GM19238 (cell line): ENCODE data around the gene OGFRL1.
"Not testable (repeated sequence)": the region's sequence is repeated elsewhere in the genome, so short reads cannot be mapped to it uniquely, and the experiment has no call there.

Source experiments
- DNase-seq: peaks from one replicate; pipeline ENCODE4 v3.0.0; 2011; ENCODE audit warnings: low spot score; ENCODE audit not compliant: insufficient read length

OGFRL1 gene

DNA sequence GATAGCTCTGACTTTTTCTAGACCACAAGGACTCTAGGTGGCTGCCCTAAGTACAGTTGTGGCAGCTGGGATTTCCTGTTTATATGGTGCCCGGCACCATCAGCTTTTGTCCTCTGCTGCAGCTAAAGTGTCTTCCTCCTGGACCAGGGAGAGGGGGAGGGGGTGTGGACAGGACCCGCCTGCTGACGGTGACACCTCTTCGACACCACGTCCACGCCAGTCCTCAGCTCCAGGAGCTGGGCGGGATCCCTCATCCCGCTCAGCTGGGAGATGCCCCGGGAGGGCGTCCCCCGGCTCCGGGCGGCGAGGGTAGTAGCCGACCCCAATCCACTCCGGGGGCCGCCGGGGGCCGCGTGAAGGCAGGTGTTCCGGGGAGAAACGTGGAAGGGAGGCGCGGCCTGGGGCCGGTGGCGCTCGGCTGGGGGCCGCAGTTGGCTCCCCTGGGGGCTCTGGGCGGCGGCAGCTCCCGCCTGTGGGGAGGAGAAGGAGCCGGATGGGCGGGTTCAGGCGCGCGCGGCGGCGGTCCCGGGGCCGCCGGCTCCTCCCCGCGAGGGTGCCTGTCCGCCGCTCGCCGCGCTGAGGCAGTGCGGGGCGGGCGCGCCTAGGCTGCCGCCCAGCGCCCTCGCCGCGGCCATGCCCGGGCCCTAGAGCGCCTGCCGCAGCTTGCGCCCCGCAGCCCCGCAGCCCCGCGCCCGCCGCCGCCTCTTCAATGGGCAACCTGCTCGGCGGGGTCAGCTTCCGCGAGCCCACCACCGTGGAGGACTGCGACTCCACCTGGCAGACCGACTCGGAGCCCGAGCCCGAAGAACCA lies at the start of gene OGFRL1:
TSS of gene OGFRL1 (plus strand) at position 584 of the 811 bp plus-strand sequence. CDS start at position 710, 126 bp downstream.
- DNase-seq, result peak; percentile 84

DNA sequence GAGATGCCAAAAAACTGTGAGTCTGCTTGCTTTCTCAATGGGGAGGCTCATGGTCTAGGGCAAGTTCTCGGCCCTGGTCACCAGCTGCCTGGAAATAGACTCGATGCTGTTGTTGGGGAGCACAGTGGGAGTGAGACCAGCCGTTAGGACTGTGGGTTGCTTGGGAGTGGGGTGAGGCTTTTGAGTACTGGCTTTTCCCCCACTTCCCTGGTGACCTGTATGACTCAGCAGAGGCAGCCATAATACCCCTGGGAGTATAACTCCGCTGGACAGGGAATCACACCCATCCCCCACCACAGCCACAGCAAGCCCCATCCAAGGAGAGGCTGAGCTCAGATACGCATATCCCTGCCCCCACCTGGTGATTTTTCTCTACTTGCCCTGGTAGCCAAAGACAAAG lies 48.9 kb upstream of the OGFRL1 start:
- DNase-seq, result no peak

DNA sequence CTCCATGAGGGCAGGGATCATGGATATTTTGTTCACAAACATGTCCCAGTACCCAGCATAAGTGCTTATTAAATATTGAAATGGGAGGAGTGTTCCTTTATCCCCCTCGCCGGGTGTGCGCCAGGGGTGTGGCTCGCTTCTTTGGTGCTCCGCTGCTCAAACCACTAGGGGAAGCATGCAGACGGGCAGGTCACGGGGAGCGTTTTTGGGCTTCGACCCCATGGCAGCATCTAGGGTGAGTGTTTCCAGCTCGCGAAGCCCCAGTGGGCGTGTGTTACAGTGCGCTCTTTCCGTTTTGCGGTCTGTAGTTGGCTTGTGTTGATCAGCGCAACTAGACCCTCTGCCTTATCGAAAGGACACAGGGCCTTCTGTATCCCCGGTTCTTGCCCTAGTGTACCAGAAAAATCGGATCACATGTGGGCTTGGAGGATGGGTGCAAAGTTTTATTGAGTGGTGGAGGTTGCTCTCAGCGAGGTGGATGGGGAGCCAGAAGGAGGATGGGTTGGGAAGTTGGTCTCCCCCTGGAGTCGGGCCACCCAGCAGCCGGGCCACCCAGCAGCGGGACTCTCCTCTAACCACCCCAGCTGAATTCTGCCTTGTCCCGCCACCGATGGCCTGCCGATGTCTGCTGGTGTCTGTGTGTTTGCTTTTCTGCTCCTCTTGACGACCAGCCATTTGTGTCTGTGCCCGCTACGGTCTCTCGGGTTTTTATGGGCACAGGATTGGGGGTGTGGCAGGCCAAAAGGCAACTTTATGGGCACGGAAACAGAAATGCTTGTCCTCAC lies 43.2 kb upstream of the OGFRL1 start:
- DNase-seq, result no peak

DNA sequence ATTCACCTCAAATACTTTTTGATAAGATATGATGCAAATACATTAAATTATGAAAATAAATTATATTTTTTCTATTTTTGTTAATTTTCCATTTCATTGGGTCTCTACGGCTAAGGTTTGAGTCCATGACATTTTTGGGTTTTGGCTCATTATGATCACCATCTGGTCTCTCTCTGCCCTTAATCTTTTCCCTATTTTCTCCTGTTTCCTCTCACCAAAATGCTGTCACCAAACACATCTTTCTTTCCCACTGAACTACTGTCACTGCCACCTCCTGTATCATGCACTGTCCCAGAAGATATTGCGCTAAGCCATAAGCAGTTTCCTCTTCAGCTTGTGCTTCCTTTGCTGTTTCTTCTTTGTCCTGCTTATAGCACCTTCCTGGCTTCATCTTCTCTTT lies 42.0 kb upstream of the OGFRL1 start:
- DNase-seq, result no peak

DNA sequence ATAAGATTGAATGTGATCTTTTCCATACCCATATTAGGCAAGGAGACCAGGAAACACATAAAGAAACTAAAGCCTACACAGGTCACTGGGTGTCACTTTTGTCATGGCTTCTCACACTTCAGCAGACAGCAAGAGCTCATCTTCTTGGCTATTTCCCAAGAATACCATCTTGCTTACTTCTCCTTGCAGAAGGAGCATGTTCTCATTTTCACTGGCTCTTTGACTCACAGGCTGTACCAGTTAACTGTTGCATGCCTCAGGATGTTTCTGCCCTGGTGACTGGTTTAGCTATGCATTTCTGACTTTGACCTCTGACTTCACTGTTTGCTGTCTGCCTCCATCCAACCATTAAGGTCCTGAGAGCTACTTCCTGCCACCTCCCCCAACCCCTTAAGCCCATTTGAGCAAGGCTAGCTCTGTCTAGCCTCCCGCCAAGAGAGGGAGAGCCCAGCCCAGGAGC lies 40.3 kb upstream of the OGFRL1 start:
- no peak for DNase-seq

DNA sequence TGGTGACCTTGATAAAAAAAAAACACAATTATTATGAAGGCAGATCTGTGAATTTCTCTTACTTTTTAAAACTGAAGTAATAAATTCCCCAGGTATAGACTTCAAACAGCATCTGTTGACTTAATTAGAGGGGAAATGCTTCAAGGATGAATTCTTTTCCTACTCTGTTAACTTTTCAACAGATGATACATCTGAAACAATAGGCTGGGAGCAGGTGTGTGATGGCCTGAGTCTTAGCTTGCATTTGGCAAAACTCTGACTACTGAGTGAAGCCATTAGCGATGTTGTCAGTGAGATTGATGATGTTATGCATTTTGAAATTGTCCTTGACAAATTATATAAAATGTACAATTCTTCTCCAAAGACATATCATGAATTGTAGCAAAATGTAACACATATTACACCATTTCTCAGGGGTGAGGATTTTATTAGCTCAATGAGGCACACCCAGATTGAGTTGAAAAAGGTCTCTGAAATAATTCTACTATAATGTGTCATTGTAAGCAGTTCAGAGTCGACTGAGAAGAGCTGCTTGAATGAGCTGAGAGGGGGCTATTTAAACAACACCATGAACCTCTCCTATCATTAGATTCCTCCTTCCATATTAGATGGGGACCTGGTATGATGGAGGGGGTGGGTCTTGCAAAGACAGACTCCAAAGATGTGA lies 39.6 kb upstream of the OGFRL1 start:
- DNase-seq, result no peak

DNA sequence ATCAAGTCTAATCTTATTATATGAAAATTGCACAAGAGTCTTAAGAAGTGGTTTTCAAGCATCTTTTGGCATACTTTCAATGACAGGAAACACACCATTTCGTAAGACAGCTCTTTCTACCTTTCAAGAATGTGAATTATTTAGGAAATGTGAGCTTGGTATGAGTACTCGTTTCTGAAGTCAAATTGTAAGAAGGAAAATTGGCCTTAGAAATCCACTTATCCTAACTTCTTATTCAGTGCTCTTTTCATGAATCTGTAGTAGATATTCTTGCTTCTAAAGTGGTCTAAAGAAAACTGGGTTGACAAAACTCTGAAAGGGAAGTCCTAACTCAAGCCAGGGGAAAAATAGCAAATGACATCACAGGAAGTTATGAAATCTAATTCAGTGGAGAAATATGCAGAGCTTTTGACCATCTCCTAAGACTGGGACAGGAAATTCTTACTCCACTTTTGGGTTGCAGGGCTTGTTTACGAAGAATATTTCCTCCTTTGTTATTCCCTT lies 38.5 kb upstream of the OGFRL1 start:
- no peak for DNase-seq

DNA sequence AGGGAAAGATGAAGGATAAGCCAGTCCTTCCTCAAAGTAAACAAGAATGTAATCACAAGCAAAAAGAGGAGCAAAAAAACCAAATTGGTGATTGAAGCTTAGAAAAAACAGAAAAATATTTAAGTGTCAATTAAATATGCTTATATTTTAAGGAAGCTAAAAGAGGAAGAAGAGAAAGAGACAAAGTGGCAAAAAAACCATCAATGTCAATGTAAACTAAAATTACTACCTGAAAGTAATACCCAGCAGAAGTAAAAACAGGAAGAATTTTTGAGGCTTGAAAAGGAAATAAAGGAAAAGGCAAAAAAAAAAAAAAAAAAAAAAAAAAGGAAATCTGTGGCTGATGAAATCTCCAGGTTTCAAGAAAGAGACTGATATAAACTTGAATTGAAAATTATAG lies 36.2 kb upstream of the OGFRL1 start:
- DNase-seq, result no peak

DNA sequence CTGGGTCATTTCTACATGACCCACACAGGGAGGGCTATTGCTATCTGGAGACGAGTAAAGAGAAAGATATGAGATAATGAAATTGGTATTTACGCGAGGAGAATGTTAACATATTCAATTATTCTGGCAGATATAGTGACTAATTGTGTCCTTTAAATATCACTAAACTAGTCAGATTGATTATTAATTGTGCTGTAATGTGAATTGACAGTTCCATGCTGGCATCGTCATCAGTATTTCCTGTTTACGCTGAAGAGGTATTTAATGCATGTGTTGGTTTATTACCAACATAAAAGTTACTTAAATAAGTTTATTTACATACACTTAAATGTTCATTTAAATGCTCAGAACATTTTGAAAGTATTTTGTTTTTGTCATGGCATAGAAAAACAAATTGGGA lies 35.7 kb upstream of the OGFRL1 start:
- no peak for DNase-seq

DNA sequence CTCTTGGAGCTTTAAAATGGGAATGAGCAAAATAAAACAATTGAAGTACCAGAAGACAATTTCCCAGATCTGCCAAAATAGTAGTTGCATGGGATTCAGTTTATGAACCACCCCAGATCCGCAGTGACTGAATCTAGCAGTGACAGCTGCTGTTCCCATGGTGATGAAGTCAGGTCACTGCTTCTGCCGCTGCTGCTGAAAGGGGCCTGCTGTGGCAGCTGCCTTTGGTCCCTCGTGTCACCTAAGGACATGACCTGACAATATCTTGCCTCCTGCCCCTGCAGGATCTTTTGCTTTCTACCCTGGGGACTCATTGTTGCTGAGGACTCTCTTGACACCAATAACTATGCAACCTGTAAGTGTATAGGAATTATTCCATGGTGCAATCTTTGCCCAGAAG lies 34.3 kb upstream of the OGFRL1 start:
- no peak for DNase-seq

DNA sequence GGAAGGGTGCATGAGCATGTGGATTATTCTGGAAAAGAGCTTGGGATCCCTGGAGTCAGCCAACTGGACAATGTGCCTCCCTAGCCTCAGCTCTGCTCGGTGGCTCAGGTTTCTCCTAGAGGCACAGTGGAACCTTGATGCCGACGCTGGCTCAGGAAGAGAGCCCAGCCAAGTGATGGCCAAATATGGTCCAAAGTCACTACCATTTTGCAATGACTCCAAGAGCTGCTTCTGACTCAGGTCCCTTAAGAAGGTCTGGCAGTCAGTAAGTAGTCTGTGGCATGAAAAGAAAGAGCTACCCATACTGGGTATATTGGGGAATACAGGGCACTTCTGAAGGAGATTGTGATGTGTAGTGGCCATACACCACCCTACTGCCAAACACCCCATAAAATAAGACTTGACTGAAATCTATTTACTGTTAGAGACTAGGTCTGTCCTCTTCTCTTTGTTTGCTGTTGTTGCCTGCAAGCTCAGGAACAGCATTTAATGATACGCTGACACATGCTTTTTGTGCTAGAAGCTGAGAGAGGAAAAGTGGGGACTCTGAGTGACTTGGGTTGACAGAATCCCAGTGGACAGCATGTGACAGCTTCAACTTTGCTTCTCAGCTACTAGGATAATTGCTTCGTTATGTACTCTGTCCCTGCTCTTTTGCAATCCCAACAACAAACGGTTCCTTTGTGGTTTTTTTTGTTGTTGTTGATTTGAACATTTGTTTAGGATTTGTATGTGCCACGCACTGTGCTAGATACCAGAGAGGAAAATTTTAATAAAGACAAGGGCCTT lies 30.3 kb upstream of the OGFRL1 start:
- DNase-seq, result no peak

DNA sequence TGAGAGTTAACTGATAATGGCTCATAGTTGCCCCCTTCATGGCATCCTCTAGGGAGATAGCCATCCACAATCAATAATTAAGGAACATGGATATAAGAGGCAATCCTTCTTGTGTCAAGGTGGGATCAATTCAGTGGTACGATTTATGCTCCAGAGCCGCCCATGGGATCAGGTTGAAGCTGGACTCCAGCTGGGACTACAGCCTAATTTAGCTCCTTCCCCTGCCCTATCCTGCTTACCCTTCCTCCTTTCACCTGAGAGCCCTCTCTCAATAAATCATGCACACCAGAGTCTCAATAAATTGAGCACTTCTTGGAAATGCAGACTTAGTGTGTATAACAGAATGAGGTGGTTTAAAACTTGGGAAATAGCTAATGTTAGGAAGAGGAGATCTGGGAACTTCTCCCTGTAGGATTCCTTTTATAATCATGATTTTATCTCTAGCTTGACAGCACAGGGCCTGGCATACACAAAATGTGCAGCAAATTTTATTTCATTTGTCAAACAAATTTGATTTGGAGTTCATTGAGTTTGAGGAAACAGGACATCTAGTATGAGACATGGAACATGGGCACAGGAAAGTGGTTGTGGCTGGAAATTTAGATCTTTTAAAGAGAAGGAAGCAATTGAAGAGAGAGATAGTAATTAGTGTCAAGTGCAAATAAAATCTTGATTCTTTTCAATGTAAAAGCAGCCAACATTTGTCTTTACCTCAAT lies 28.6 kb upstream of the OGFRL1 start:
- no peak for DNase-seq

DNA sequence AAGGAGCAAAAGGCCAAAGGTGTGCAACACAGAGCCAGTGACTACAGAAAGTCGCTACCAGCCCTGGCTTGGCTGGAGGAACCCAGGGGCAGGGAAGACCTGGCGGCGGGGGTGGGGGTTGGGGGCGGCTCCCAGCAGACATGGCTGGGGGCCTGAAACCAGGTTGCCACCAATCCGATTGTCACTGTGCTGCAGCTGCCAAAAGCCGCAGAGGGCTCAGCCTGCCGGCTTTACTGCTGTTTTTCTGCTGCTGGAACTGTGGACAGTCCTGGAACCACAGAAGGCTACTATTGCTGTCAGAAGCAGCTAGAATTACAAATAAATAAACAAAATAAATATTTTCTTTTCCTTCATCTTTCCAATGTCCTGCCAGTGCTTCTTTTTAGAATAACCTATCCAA lies 25.7 kb upstream of the OGFRL1 start:
- DNase-seq, result no peak

DNA sequence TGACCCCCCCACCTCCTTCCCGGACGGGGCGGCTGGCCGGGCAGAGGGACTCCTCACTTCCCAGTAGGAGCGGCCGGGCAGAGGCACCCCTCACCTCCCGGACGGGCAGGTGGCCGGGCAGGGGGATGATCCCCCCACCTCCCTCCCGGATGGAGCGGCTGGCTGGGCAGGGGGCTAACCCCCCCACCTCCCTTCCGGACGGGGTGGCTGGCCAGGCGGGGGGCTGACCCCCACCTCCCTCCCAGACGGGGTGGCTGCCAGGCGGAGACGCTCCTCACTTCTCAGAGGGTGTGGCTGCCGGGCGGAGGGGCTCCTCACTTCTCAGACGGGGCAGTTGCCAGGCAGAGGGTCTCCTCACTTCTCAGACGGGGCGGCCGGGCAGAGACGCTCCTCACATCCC lies 22.2 kb upstream of the OGFRL1 start:
- DNase-seq, result not testable (repeated sequence)

DNA sequence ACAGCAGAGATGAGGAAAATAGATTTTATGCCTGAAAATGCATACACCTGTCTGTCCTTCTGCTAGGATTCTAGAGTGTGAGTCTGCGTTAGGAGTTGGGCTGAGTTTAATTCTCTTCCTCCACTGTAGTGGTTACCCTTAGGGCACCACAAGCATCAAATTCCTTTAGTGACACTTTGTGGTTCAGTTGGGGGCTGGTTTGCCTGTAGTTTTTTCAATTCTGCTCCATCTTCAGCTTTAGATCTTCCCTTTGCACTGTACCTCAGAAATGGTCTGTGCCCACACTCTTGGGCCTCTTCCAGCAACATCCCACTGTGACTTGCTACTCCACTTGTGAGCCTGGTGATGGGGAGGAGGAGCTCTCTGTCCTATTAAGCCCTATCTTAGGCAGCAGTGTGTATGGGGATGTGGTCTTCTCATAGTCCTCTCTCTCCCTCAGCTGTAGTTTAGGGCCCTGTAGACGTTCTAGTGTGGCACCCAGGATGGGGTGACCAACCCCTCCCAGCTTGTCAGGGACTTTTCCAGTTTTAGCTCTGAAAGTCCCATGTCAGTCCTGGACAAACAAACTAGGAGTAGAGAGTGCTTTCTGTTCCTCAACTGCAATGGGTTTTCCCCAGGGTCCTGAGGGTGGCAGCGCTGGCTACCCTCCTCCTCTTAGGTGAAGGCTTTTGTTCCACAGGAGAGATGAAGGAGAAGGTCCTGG lies 19.7 kb upstream of the OGFRL1 start:
- no peak for DNase-seq

DNA sequence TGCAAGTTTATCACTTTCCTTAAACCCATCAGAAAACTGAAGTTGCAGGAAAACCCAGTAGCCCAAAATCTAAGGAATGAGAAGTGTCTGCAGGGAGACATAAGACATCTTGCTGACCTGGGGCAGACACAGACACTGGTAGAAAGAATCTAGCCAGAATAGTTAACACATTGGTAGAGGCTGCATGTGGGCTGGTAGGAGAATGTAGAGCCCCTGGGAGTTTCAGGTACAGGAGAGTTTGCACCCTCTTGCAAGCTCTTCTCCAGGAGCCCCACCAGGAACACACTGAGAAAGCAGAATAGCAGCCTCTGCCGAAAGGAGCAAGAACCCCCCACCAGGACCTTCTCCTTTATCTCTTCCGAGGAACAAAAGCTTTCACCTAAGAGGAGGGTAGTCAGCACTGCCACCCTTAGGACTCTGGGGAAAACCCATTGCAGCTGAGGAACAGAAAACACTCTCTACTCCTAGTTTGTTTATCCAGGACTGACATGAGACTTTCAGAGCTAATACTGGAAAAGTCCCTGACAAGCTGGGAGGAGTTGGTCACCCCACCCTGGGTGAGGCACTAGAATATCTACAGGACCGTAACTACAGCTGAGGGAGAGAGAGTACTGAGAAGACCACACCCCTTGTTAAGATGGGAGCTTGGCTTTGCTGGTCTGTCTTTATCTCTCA lies 10.5 kb upstream of the OGFRL1 start:
- no peak for DNase-seq

DNA sequence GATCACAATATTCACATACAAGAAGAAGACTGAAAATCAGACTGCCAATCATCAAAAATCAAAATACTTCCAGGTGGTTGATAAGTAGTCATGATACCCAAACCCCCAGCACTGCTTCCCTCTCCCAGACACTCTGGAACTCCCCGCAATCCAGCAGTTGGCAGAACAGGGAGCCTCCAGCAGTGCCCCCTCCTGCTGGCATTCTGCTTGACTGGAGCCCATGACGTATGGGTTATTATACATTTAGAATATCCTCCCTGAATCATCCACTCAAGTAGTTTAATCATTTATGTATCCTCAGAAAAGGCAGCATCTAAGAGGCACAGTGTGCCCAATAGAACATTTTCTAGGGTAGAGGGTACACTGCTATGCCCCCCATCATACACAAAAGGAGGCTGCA lies 9.3 kb upstream of the OGFRL1 start:
- no peak for DNase-seq

DNA sequence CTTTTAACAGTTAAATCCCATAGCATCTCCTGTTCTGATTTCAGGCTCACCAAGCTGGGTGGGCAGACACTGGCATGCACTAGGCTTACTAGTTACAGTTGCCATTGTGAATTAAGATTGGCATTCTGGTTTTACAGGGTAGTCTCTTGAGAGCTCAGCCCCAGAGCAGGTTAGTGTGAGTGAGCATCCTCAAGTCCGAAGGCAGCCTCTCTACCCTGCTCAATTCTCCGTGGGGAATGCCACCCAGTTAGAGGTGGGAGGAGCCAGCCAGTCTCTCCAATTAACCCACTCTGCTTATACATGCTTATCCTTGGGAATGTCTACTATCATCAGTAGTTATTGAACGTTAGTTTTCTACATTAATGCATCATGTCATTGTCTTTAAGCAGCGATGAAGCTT lies 8.9 kb upstream of the OGFRL1 start:
- no peak for DNase-seq

DNA sequence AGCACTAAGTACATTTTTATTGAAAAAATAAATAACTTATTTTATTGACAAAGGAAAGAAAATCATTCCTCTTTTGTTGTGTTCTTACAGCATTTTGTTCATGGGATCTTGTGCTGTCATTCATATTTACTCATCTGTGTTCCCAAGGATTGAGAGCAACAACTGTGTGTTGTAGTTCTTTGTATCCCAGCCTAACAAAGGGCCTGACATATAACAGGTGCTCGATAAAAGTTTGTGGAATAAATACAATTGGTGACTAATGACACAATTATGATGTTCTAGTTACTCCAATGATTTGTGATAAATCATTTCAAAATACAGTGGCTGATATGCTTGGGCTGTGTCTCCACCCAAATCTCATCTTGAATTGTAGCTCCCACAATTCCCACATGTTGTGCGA lies 7.9 kb upstream of the OGFRL1 start:
- no peak for DNase-seq
